ELR (cell line): ENCODE measurements around the gene NMNAT3.

Source experiments
- DNase-seq: peaks from one replicate; pipeline ENCODE4 v3.0.0-alpha.2; 2015; ENCODE audit warnings: low read depth

Gene NMNAT3

DNA sequence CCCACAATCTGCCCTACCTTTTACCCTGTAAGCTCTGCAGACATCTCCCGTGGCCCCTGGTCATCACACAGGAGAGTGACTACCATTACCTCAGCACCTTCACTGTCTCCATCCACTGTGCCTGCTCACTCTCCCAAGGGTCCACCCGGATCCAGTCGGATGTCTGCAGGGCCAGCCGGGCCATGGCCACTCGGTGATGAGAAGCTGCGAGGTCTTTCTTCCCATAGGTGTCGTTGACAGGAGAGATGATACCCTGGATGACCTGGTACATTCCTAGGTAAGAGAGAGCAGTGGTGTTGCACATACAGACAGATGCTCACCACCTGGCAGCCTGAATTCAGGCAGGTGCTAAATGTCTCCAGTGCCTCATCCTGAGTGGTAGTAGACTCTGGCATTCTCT, 99.0 kb downstream of the NMNAT3 start:
- no peak for DNase-seq

GRCh38 chr3:139577909-139578308, 99.9 kb downstream of the NMNAT3 start:
- no peak for DNase-seq

GRCh38 chr3:139577346-139577745, 100.4 kb downstream of the NMNAT3 start:
- DNase-seq, result no peak

DNA sequence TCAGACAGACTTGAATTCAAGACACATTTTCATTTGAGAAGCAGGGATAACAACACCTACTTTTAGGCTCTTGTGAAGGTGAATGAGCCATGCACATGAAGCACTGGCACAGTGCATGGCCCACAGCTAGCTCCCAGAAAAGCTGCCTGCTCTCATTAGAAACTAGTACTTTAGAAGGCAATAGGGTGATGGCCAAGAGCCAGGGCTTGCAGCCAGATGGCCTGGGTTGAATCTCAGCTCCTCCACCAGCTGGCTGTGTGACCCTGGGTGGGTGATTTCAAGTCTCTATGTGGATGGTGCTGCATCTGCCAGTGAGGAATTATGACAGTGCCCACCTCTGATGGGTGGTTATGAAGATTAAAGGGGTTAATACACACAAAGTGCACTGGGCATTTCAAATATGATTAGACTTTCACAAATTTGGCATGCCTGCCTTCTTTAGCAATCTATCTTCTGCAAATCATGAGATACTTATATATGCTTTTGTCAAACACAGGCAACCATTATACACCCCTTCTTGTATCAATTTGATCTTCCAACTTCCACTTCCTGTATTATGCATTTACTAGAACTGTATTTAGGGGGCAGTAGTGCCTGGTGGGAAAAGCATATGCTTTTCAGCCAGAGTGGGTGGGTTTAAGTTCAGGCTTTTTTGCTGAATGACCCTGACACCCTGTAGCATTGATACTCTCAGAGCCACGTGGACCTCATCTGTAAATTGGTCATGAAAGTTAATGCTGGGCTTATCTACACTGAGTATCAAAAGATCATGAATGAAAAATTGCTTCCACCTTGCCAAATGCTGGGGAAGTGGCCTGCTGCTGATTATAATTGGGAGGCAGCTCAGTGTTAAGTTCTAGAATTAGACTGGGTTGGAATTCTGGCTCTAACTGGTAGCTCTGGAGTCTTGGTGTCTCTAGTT, 103.5 kb downstream of the NMNAT3 start:
- DNase-seq, result no peak

DNA sequence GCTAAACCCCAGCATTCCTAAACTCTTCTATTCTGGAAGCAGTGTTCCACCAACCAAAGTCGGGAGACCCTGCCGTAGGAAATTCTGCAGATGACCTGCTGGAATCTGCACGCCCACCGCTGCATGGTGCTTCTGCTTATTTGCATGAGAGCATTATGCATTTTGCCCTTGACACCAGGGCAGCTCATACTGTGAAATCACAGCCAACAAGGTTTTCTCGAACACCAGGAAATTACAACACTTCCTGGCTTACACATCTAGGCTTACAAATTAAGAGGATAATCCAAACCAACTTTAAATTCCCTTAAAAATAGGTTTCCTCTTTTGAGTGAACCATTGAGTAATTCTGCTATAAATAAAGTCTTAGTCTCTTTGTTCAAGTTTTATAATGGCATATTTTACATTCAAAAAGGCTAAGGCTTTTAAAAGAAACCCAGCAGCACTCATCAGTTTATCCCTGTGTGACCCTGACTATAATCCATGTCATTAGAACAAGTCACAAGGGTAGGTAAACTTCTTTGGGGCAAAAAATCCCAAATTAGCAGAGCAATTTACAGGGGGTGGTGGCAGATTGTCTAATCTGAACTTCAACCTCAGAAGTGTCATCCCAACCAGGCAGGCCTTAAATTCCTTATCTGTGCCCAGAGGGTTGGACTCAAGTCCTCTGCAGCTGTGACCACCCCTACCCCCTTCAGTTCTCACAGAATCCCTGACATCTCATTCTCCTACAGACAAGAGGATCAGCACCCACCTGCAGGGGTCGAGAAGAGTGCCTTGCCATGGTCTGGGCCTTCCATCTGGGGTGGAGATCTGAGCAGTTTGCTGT, 104.7 kb downstream of the NMNAT3 start:
- no peak for DNase-seq

DNA sequence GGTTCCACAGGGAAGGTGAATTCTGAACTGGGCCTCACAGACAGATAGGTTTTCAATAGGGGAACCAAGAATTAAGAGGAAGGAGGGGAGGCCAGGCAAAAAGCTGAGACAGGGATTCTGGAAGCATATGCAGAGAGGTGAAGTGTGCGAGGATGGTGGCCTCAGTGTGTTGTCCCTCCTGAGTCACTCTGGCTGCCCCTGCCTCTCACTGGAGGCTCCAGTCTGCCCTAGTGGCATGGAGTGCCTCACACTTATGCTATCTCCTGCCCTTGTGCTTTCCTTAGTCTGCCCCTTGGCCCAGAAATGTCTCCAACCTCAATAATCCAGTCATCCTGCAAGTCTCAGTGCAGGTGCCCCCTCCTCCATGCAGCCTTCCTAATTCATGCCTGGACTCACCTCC, 106.1 kb downstream of the NMNAT3 start:
- no peak for DNase-seq

- DNase-seq, result no peak
These were observed 113.4 kb downstream of the NMNAT3 start for GRCh38 chr3:139564294-139564861.

- peak; percentile 27 for DNase-seq
These were observed 115.7 kb downstream of the NMNAT3 start for GRCh38 chr3:139561959-139562676.

- DNase-seq, result no peak
These were observed 116.4 kb downstream of the NMNAT3 start for GRCh38 chr3:139561255-139561817.

GRCh38 chr3:139560411-139560810, 117.4 kb downstream of the NMNAT3 start:
- DNase-seq, result no peak

GRCh38 chr3:139559541-139559940, 118.2 kb downstream of the NMNAT3 start:
- DNase-seq, result no peak

- no peak for DNase-seq
These were observed 119.2 kb downstream of the NMNAT3 start for GRCh38 chr3:139558351-139559266.

DNA sequence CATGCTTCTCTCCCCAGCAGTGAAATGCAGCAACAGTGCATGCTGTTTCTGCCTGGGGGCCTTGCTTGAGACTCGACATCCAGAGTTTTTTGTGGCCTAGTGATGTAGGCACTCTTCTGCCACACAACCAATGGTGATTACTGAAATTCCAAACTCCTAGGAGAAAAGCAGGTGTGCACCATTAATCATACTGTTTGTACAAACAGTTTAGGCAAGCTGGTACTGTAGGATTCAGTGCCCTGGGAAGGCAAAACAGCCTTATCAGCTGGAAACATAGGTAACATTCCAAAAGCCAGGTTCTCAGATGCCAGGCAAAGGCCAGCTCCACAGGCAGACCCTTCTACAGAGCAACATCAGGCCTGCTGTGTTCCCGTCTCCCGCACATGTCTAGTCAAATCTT, 120.7 kb downstream of the NMNAT3 start:
- no peak for DNase-seq

- no peak for DNase-seq
These were observed 122.5 kb downstream of the NMNAT3 start for GRCh38 chr3:139555249-139555648.

DNA sequence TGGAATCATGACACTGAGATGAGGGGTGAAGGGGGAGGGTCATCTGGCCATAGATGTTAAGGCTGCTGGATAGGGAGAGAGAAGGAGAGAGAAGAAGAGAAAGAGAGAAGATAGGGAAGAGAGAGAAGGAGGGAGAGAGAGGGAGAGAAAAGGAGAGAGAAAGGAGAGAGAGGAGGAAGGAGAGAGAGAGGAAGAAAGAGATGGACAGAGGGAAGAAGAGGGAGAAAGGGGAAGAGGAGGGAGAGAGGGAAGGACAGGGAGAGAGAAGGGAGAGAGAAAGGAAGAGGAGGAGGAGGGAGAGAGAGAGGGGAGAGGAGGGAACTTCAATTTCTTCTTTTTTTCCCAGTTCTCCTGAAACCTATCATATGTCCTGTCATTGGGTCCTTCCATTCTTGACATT, 123.1 kb downstream of the NMNAT3 start:
- no peak for DNase-seq

DNA sequence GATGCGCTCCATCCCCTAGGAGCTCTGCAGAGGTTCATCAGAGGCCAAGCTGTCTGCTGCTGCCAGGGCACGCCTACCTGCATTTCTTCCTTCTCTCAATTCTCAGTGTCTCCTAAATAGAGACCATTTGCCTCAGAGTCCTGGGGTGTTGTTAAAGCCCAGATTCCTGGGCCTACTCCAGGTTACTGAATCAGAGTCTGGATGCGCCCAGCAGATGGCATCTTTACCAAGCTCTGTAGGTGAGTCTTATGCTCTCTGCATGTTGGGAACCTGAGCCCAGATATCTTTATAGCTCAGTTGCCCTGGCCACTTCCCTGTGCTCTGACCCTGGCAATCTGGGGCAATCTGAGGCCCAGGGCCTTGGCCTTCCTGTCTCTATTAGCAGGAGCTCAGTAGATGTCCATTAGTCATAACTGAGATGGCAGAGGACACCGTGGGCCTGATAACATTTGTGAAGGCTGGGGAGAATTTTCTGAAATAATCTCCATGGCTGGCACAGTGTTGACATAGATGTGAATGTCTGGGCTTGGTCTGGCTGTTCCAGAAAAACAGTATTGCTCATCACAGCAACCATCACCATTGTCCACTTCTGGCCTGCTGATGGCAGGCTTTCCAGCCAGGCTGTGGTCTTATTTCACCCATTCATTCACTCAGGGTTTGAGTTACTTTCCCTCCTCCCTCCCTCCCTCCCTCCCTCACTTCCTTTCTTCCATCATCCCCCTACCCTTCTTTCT, 125.0 kb downstream of the NMNAT3 start:
- no peak for DNase-seq

DNA sequence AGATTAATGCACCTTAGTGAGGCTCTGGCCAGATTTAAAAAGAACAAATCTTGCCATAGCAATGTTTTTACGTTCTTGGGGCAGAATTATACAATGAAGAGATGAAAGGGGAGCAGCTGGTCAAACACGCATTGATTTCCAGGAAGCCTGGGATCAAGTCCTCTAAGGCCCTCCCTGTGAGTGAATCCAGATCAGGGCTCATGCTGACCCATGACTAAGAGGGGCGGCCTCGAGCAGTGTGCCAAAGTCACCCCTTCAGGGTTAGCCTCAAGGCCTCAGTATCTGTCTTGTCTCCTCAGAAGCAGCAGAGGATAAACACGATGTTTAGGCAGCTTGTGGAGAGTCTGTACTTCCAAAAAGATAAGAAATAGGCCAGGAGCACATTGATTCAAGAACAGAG, 129.0 kb downstream of the NMNAT3 start:
- no peak for DNase-seq

- no peak for DNase-seq
These were observed 130.1 kb downstream of the NMNAT3 start for GRCh38 chr3:139547666-139548065.

DNA sequence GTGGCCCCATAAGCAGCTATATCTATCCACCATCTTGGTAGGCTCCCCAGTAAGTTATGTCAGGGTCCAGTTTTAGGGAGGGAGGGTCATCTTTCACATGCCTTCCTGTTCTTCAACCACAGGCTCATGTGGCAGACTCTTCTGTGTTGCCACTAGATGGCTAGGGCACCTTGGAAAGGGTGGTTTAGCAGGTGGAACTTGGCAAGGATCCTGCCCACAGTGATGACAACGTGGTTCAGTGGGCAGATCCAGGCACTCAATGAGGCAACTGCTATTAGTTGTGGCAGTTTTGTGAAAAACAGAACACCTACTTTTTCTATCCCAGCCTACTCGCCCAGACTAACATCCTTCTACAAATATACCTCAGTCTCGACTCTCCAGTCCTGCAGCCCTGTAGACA, 131.0 kb downstream of the NMNAT3 start:
- no peak for DNase-seq
